C1 segment of cervical spinal cord (tissue), 14 donors: ENCODE results near the gene AUP1.
A peak's percentile ranks its signal among the peaks of the same experiment; 100 is the strongest.

ENCODE experiments used
- DNase-seq, 14 donors: peaks; one replicate each; lab custom pipeline; 2025; lab: John Stamatoyannopoulos, UW

AUP1 gene

DNA sequence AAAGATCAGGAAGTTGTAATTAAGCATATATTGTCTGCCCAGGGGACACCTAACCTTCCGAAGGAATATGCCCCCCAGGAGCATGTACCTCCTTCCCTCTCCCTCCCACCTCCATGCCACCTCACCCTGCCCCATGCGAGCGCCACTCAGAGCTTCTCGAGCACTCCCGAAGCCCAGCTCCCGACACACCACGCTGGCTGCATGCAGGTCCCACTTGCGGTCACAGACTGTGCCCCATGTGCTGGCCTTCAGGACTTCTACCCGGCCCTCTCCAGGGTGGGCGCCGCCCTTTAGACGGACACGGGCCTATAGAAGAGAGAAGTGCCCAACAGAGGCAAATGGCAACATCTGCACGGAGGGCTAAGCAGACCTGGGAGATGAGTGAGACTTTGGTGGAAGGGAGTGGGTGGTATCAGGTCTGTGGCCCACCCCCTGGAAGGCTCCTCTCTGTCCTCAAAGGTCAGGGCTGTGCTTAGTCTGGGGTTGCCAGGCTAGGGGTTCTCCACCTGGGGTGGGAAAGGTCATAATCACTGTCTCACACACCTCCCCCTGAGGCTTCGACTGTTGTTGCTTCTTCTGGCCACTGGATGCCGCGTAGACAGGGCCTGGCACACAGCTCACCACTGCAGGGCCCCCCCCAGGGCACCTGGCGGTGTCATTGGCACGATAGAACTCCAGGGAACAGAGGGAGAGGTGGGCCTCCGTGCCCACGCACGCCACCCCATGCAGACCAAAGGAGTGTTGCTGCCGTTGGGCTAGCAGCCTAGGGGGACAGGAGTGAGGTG is 6.9 kb upstream of the AUP1 start:
- no peak for DNase-seq

DNA sequence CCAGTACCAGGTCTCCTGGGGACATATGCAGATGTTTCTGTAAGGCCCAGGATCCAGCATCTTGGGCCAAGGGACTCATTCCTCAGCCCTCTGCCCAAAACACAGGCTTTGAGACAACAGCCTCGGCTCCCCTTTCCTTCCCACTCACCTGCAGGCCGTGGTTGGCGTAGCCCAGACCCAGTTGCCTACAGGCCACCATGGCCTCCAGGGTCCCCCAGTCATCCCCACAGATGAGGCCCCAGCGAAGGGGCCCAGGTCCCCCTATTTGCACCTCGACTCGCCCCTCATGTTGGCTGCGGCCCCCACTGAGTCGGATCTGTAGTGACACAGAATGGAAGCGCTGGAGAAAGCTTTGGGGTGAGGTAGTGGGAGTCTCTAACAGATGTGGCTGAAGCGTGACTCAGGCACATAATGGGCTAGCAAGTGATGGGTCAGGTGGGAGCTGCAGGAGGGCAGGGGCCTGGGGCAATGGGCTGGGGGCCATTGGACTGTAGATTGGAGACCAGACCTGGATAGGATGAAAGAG is 6.0 kb upstream of the AUP1 start:
- no peak for DNase-seq

DNA sequence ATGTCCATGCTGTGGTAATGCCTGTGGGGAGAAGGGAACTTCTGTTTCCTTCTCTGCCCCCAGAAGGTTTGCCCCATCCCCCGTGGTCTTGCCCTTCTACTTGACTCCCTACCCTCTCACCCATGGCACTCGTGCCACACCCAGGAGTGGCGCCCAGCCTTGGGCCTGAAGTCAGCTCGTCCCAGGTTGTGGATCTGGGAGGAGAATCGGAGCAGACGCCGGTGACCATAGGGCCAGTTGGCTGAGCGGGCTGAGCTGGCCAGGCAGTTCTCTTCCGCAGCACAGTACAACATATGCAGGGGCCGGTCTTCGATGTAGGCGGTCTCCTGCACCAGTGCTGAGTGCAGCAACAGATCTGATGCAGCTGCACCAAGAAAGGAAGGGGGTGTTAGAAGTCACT is 4.9 kb upstream of the AUP1 start:
- no peak for DNase-seq

DNA sequence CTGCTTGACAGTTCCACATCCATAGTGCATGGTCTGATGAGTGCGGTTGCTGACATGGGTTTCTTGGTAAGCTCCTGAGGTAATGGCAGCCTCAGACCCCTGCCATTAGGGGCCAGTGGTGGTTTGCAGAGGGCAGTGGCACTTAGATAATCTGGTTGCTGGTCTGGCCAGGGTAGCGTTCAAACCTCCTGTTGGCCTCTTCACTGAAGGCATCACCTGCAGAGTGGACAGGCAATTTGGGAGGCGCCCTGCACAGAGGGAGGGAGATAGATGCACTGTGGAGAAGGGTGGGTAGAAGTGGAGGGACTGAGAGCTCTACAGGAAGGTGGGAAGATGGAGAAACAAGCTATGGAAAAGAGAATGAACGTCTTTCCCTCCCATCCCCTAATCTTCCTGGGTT is 4.0 kb upstream of the AUP1 start:
- DNase-seq = no peak

DNA sequence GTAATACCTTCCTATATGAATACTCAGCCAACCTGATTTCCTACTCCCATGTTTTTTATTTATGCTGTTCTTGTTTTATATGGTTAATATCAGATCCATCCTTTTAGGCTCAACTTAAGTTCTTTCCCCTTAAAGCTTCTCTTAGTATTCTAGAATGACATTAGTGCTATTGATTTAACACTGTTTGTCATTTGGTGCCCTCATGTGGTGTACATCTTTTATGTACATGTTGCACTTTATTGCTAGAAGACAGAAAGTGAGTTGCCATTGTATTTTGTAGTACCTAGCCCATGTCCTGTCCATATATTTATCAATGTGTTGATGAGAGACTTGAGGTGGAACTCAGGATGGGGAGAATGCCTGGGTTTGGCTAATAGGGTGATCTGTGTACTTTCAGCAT is 2.7 kb upstream of the AUP1 start:
- no peak for DNase-seq

DNA sequence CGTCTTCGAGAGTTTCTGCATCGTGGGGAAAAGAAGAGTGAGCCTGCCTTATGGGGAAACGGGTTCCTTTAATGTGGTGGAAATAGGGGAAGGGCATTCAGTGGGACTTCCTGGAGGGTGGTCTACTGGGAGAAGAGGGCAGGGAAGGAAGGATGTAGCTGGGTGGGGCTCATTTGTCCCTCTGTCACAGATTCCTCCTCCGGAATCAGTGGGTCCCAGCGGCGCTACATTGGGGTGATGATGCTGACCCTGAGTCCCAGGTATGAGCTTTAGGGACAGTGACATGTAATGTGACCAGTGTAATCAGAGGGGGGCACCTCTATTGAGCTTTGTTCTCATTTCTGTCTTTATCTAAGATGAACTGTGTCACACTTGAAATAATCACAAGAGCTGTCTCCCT is 2.2 kb upstream of the AUP1 start:
- DNase-seq = no peak

DNA sequence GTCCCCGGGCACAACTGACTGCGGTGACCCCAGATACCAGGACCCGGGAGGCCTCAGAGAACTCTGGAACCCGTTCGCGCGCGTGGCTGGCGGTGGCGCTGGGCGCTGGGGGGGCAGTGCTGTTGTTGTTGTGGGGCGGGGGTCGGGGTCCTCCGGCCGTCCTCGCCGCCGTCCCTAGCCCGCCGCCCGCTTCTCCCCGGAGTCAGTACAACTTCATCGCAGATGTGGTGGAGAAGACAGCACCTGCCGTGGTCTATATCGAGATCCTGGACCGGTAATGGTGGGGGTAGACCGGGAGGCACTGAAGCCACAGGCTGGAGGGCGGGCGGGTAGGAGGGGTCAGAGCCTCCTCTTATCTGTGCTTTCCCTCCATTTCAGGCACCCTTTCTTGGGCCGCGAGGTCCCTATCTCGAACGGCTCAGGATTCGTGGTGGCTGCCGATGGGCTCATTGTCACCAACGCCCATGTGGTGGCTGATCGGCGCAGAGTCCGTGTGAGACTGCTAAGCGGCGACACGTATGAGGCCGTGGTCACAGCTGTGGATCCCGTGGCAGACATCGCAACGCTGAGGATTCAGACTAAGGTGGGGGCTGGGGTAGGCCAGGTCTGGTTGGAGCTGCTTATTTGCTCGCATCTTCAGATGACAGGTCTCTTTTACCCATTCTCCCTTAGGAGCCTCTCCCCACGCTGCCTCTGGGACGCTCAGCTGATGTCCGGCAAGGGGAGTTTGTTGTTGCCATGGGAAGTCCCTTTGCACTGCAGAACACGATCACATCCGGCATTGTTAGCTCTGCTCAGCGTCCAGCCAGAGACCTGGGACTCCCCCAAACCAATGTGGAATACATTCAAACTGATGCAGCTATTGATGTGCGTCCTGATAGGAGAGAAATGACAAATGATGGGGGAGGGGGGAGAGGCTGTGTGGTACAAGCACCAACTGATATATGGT is 1.0 kb upstream of the AUP1 start:
- DNase-seq = peak in 7 of 14 donors; percentile 19 to 67 (median 46)

DNA sequence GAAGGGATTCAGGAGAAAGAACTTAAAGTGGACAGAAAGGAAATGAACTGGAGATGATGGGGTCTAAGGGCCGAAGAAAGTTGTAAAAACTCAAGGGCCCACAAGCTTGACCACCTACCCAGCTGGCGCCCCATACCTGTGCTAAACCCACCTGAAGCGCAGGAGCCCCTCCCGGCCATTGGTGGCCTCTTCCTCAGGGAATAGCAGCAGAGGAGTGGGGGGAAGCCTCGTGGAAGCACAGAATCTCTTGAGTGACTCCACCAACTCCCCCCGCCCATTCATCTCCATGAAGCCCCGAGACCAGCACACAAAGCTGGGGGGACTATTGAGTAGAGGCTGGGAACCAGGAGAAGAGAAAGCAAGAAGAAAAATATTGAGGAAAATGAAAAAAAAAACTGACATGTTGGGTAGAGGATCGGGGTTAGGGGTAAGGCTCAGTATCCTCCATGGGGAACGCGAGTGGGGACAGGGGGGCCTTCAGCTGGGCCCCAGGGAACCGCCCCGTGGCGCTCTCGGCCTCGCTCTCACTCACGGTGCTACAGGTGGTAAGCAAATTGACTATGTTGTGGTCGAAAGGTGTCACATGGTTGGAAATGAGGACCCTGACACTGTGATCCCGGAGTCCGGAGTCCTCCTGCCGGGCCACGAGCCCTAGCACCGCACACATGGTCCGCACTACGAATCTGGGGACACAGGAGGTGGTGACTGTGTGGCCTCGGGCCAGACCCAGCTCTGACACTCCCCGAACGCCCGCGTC is 728 bp downstream of the AUP1 start:
- DNase-seq = no peak

DNA sequence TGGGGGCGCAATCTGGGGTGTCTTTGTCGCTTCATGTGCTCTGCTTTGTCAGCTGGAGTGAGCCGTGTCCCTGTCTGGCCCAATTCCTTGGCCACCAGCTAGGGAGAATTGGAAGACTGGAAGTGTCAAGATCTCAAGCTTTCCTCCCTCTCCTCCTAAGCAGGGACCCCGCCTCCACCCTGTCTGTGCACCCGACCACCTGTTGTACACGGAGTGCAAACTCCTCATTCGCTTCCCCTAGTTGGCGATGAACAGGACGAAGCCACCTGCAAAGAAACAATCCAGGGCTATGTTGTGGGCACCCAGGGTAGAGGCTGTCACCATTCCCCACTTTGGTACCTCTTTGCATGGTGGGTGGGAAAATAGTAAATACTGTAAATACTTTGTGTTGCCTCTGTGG is 1.8 kb downstream of the AUP1 start:
- DNase-seq = no peak

DNA sequence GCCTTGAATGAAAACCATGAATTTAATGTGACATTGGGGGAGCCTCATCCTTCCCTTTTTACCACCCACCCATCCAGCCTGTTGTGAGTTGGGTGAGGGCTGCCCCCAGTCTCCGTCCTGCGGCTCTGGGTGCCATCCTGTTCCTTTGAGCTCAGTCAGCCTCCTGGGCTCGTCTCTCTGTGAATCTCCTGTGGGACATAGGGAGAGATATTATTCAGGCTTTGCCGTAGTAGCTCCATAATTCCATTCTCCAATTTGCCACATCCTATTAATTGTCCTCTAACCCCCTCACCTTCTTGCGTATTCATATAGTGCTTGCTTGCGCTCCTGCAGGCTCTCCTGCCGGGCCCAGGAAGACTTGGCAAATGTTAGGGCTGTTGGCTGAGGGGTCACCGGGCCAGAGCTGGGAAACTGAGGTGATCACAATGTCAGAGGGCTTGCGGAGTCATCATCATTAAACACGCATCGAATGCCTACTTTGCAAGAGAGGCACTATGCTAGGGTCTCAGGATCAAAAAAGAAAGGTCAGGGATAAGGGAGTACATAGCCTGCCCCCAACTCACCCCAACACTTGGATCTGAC is 2.8 kb downstream of the AUP1 start:
- DNase-seq = no peak

DNA sequence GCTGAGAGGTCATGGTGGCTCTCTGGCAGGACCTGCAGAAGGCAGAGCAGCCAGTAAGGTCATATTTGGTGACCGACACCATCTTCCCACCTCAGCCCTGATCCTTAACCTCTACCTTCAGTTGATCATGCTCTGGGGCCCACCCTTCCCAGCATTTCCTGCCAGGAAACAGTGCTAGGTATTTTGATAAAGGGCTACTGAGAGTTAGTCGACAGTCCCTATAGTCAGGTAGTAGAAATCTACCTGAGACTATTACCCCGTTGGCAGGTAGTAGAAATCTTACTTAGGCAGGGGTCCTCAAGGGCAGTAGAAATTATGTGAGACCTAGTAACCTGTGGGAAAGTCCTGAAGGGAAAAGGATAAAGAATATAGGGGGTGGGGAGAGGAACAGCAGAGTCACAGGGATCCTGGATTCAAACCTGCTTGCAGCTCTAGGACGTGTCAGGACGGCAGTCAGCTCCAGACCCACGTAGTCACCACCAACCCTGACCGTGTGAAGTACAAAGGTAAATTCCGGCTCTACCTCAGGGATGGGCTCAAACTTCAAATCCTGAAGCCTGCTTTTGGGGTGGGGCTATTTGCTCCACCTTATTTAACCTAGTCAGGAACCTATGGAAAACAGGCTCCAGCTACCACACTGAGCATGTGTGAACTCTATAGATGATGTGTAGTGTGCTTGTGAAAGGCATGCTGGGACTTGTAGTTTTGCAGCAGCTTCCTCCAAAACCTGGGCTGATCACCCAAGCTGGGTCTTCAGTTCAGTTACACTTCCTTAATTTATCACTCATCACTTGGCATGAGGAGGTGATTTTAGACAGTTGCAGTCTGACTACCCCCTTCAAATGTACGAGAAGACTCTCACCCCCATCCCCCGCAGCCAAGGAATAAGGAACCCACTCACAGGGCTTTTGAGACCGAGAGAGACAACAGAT is 3.5 kb downstream of the AUP1 start, which contains the start of gene DQX1:
Gene DQX1 (minus strand): TSS at position 515 of the 932 bp plus-strand sequence. CDS start 502 bp downstream, at position 13.
- no peak for DNase-seq

DNA sequence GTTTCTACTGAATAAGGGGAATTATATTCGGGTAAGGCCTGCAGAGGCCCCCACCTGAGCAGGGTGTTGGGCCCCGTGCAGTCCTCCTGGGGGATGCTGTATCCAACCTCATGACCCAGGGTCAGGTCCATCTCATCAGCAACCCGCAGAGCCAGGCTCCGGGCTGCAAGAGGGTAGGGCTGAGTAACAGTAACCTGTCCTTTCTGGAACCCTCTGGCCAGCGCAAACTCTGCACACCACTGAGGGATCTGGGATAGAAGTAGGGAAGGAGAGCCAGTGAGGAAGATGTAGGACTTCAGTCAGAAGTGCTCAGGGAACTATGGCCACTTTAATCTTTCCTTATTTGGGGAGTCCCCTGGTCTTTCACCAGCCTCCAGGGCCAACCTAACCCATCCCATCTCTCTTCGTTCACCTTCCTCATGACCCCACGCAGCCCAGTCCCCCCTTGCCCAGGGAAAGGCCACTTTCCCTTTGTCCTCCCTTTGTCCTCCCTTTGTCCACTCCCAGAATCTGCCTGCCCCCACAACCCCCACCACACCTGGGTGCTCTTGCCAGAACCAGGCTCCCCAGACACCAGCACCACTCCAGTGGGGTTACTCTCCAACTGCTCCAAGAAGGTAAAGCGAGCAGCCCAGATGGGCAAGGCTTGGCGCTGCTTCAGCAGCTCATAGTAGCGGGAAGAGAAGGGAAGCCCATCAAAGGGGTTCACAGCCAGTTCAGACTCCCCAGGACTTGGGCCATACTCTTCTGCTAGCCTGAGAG is 4.4 kb downstream of the AUP1 start:
- DNase-seq = no peak

DNA sequence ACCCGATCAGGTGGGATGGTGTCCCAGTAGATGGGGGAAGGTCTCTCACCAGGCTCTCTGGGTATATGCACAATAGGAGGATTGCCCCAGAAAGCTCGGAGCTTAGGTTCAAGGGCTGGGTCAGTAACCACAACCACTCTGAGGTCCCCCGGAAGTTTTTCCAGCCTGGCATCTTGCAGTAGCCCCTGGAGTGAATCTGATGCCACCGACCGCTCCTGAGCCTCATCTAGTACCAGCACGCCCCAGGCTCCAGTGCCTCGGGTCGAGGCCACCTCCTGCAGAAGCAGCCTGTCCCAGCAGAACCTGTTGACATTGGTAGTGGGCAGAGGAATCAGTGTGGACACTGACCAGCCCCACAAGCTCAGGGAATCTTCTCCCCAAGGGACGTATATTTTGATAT is 5.5 kb downstream of the AUP1 start:
- no peak for DNase-seq

DNA sequence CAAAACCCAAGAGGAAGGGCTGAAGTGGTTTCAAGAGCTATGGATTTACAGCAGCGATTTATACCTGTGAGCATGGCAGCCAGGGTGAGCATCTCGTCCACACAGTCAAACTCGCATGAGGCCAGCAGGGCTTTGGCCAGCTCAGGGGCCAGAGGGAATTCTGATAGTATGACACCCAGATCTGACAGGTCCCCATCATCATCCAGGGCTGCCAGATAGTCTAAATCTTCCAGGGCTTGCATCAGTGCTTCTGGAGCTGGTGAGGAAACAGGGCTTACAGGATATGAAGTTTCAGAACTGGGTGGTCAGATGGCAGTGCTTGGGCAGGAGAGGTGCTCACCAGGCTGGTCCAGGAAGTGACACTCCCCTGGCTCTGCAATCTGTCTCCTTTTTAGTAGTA is 7.0 kb downstream of the AUP1 start:
- no peak for DNase-seq

DNA sequence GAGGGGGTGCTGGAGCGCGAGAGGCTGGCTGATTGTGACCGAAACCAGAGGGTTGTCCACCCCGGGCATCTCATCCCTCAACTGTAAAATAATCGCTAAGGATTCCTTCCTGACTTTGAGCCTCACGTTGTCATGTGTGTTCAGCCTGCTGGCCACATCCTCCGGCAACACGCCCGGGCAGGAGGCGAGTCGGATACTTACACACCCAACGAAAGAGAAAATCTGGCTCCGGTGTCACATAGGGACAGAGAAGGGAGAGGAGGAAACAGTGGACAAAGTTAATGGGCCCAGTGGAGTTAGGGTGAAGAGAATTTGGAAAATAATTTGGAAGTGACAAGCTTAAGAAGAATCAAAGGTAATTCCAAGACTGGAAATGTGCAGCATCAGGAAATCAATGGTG is 12.9 kb downstream of the AUP1 start:
- DNase-seq = no peak

DNA sequence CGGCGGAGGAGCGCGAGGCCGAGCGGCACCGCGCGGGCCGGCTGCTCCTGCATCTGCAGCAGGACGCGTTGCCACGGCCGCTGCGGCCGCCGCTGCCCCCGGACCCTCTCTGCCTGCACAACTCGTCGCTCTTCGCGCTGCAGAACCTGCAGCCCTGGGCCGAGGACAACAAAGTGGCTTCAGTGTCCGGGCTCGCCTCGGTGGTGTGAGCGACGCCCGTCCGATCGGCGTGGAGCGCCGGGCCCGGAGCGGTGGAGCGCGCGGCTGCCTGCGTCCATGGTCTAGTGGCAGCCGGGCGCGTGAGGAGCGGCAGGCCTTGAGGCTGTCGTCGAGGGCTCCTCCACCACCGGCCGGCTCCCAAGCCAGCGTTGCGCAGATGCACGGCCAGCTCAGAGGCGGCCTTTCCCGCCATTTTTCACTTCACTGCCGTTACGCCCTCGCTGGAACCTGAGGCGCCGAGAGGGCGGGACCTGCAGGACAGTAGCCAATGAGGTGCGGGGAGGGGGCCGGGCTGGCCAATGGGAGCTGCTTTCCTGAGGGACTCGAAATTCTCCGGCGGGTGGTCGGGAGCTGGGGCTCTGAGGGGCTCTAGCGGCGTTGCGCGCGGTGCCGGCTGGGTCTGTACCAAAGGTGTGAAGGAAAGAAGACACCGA is 13.4 kb downstream of the AUP1 start:
- peak in 6 of 14 donors; percentile 2 to 39 (median 6) for DNase-seq

DNA sequence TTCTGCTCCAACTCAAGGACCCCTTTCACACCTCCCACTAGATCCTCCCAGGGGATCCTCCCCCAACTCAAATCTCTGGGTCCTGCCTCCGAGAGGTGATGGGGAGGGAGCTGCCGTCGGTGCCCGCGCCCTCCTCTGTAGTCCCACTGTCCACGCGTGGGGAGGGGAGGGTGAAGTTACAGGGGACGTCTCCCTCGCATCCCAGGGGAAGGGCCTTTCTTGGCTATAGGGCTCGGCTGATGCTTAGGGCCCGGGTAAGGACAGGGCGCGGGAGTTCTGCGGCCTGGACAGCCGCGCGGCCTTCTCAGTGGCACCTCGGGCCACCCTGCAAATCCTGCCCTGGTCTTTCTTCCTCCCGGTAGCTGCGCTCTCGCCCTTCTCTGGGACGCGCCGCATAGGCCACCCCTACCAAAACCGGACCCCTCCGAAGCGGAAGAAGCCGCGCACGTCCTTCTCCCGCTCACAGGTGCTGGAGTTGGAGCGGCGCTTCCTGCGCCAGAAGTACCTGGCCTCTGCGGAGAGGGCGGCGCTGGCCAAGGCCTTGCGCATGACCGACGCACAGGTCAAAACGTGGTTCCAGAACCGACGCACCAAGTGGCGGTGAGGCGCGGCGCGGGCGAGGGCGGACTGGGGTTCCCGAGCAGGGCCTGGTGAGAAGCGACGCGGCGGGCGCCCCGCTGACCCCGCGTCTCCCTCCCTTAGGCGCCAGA is 14.1 kb downstream of the AUP1 start:
- no peak for DNase-seq
